Thyroid gland (tissue), 4 donors: ENCODE measurements around the gene DHX15.

Source experiments
- POLR2A ChIP-seq, 2 donors: fragments of 450-650 bp; IDR thresholded peaks; one replicate each; pipeline ENCODE4 v1.6.1; 2017; ENCODE audit warnings: antibody characterized with exemption in 2 of 2, mild to moderate bottlenecking in 2 of 2, moderate library complexity in 1 of 2
- TF ChIP-seq, protein P1 (sequence below), 6 experiments: fragments of 200-600 bp in 3 of 6; fragments of 450-650 bp in 3 of 6; sonication (generic) in 3 of 6; IDR thresholded peaks; one replicate each; pipeline ENCODE4 v1.5.1; 2016 to 2019; ENCODE audit warnings: antibody characterized with exemption in 6 of 6, mild to moderate bottlenecking in 2 of 6, inconsistent platforms in 1 of 6, moderate library complexity in 1 of 6

DNA sequence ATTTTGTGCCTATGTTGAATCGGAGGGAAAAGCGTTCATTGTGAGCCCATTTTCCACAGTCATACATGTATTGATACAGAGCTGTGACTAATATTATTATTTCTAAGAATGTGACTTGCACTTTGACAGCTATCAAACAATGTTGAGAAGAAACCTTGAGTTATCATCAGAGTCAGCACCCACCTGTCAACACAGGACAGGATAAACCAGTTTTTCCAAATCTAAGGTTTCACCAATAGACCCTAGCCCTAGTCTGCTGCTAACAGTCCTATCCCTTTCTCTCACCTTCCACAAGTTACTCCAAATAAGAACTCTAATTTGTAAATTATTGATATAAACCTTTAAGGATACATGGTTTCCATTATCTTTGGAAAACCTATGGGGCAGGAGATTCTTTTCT, 47.7 kb upstream of the DHX15 start:
- TF ChIP-seq, protein P1, sequence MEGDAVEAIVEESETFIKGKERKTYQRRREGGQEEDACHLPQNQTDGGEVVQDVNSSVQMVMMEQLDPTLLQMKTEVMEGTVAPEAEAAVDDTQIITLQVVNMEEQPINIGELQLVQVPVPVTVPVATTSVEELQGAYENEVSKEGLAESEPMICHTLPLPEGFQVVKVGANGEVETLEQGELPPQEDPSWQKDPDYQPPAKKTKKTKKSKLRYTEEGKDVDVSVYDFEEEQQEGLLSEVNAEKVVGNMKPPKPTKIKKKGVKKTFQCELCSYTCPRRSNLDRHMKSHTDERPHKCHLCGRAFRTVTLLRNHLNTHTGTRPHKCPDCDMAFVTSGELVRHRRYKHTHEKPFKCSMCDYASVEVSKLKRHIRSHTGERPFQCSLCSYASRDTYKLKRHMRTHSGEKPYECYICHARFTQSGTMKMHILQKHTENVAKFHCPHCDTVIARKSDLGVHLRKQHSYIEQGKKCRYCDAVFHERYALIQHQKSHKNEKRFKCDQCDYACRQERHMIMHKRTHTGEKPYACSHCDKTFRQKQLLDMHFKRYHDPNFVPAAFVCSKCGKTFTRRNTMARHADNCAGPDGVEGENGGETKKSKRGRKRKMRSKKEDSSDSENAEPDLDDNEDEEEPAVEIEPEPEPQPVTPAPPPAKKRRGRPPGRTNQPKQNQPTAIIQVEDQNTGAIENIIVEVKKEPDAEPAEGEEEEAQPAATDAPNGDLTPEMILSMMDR (IDR thresholded peaks at IDR 0.05) = no peak
- no peak for TF ChIP-seq POLR2A (IDR thresholded peaks at IDR 0.05)
